ENCODE measurements around the gene POC5.

Gene POC5

DNA sequence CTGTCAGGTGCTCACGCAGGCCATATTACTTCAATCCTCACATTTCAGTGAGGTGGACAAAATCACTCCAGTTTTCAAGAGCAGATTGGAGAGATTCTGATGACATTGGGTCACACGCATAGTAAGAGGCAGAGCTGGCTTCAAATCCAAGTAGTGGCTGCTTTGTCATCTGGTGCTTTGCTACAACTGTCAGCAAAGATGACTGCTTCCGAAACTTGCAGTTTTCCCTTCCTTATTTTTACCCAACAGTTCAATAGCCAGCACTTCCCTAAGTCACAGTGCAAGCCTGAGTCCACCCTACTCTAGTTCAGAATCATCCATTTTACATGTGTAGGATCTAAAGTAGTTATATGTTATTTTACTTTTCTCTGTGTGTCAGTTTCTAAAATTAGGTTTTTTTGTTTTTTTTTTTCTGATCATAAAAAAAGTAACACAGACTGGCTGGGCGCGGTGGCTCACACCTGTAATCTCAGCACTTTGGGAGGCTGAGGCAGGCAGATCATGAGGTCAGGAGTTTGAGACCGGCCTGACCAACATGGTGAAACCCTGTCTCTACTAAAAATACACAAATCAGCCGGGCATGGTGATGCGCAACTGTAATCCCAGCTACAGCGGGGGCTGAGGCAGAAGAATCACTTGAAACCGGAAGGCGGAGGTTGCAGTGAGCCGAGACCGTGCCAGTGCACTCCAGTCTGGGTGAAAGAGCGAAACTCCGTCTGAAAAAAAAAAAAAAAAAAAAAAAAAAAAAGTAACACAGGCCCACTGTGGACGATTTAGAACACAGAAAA, 56.4 kb downstream of the POC5 start:
- no peak overlapping the region for H3K4me3 Mint-ChIP-seq
- H3K27ac Mint-ChIP-seq: no peak overlapping the region
- H3K4me1 Mint-ChIP-seq (ENCODE audit: low read depth): peaks cover 3% of the 10 kb centered on the region
- no peaks in the 10 kb centered on the region for H3K9me3 Mint-ChIP-seq
- H3K27me3 Mint-ChIP-seq: no peaks in the 10 kb centered on the region
- H3K36me3 Mint-ChIP-seq (ENCODE audit: low read depth): no peaks in the 10 kb centered on the region

DNA sequence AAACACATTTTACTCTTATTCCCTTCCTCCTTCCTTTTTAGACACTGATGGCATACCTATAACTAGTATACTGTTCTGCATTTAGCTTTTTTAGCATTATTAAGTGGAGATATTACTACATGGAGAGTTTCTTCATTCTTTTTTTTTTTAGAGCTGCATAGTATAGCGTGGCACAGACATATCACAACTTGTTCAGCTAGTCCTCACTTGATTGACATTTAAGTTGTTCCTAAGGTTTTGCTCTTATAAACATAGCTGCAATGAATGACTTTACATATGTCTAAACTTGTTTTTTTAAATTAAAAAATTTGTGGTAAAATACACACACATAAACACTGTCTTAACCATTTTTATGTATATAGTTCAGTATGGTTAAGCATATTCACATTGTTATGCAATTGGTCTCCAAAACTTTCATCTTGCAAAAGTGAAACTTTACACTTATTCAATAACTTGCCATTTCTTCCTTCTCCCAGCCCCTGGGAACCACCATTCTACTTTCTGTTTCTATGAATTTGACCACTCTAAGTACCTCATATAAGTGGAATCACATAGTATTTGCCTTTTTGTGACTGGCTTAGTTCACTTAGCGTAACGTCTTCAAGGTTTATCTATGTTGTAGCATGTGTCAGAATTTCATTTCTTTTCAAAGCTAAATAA, 57.3 kb downstream of the POC5 start:
- Mint-ChIP-seq H3K27me3 (no peaks in the 10 kb centered on the region), H3K9me3 (no peaks in the 10 kb centered on the region), H3K36me3 (ENCODE audit: low read depth) (no peaks in the 10 kb centered on the region), H3K4me3 (no peak overlapping the region), H3K27ac (no peak overlapping the region), H3K4me1 (ENCODE audit: low read depth) (peaks cover 3% of the 10 kb centered on the region)

DNA sequence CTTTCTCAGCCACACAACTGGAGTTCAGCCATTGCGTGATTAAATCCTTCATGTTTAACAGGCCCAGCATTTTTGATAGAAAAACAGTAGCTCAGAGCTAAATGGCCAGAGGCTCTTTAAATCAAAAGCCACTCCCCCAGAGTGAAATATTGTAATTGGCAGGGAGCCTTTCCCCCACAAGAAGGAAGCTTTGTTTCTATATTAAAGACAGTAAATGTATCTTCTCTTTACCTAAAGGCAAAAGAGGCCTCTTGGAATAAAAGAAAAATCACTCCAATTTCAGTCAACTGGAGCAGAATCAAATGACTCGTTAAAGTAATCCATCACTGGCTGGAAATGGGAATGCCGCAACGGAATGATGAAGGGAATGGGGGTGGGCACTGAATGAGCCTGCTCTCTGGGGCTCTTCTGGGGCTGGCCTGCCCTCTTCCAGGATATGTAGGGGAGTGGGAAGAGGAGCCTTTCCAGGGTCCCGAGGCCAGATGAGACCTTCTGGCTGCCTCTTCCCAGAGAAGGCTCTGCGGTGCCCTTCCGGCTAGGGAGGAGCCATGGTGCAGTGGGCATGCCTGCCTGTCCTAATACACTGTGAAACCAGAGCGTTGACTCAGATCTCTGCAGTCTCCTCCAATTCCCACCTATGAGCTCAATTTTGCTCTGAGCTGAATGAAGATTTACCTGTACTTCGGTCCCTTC, 60.8 kb downstream of the POC5 start:
- H3K9me3 Mint-ChIP-seq: no peaks in the 10 kb centered on the region
- no peak overlapping the region for H3K27ac Mint-ChIP-seq
- H3K27me3 Mint-ChIP-seq: no peaks in the 10 kb centered on the region
- peak overlapping the region; percentile 8 for H3K4me3 Mint-ChIP-seq
- H3K36me3 Mint-ChIP-seq (ENCODE audit: low read depth): no peaks in the 10 kb centered on the region
- H3K4me1 Mint-ChIP-seq (ENCODE audit: low read depth): peaks cover 3% of the 10 kb centered on the region

DNA sequence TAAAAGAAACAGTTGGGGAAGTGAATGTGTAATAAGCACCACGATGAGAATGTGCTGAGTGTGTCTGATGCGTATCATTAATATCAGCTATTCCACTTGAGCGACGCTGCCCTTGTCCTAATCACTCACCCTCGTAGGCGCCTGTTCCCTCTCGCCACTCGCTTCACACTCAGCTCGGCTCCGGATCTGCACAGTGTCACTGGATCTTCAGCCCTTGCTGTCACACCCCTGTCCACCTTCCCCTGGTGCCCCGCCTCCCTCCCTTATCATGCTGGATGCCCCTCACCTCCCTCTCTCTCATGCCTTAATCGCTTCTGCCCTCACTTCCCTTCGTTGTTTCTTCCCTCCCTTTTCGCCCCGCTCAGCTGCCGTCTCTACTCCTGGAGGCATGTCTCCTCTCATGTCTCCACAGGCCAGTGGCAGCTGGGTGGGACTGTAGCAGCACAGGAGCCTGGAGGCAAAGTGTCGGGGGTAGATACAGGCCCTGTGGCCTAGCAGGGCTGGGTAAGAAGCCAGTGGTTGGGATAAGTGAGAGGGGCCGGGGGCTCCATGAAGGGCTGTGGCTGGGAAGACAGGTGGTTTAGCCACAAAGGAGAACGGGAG, 62.4 kb downstream of the POC5 start:
- H3K4me1 Mint-ChIP-seq (ENCODE audit: low read depth): no peaks in the 10 kb centered on the region
- no peak overlapping the region for H3K4me3 Mint-ChIP-seq
- H3K27me3 Mint-ChIP-seq: no peaks in the 10 kb centered on the region
- H3K36me3 Mint-ChIP-seq (ENCODE audit: low read depth): no peaks in the 10 kb centered on the region
- no peaks in the 10 kb centered on the region for H3K9me3 Mint-ChIP-seq
- H3K27ac Mint-ChIP-seq: no peak overlapping the region

DNA sequence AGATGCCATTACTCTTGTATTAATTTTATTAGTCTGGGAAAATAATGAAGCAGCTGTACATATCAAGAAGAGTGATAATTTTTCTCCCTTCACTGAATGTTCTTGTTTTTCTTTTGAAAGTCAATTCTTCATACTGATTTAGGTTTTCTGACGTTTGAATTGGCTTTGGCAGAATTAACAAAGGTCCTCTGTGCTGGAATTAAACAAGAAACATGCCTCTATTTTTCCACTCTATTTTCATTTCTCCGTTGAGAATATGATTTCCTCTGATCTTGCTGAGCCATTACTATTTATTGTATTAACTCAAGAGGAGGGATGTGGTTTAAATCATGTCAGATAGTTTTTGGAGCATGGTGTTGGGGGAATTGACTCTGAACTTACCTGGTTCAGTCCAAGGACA, 63.7 kb downstream of the POC5 start:
- Mint-ChIP-seq H3K27ac (no peak overlapping the region), H3K4me1 (ENCODE audit: low read depth) (no peaks in the 10 kb centered on the region), H3K36me3 (ENCODE audit: low read depth) (no peaks in the 10 kb centered on the region), H3K9me3 (peaks cover 3% of the 10 kb centered on the region), H3K4me3 (no peak overlapping the region), H3K27me3 (no peaks in the 10 kb centered on the region)

DNA sequence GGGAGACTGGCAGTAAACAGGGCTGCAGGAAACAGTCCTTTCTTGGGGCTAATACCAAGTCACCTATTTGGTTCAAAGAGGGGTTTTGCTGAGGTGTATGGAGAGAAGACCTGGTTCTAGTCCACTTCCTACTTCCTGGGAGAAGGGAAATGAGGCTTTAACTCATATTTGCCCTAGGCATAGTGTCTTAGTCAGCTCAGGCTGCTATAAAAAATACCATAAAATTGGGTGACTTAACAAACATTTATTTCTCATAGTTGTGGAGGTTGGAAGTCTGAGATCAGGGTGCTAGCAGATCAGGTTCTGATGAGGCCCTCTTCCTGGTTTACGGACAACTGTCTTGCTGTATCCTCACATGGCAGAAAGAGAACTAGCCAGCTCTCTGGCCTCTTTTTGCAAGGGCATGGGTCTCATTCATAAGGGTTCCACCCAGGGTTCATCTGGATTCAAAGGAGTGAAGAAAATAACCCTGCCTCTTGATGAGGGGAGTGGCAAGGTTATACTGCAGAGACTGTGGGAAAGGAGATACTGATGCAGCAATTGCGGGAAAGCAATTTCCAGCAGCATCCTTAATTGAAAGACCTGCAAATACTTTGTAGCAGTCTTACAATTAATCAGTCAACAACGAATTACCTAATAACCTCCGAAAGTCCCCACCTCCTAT, 65.5 kb downstream of the POC5 start:
- Mint-ChIP-seq H3K9me3 (peaks cover 3% of the 10 kb centered on the region), H3K4me1 (ENCODE audit: low read depth) (no peaks in the 10 kb centered on the region), H3K27me3 (no peaks in the 10 kb centered on the region), H3K27ac (no peak overlapping the region), H3K36me3 (ENCODE audit: low read depth) (no peaks in the 10 kb centered on the region), H3K4me3 (no peak overlapping the region)

GRCh38 chr5:75648712-75649111, 68.5 kb downstream of the POC5 start:
- no peaks in the 10 kb centered on the region for H3K36me3 Mint-ChIP-seq (ENCODE audit: low read depth)
- H3K4me1 Mint-ChIP-seq (ENCODE audit: low read depth): no peaks in the 10 kb centered on the region
- no peak overlapping the region for H3K4me3 Mint-ChIP-seq
- H3K27me3 Mint-ChIP-seq: no peaks in the 10 kb centered on the region
- H3K9me3 Mint-ChIP-seq: peaks cover 3% of the 10 kb centered on the region
- H3K27ac Mint-ChIP-seq: no peak overlapping the region

DNA sequence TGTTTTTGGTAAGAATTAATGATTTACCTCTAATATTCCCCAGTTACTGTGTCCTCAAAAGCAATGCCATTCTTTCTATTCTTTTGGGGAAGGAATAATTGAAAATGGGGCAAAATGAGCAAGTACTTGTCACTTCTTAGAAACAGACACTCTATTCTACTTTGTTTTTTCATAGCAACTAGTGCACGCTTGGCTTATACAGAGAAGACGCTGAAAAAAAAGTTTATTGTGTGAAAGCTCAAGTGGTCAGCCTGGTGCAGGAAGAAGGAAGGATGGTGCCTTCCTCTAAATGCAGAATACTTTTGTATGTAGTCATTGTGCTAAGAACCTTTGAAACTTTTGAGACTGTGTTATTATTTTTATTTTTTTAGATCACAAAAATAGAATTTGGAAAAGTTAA, 76.4 kb downstream of the POC5 start:
- H3K4me3 Mint-ChIP-seq: no peak overlapping the region
- no peaks in the 10 kb centered on the region for H3K27me3 Mint-ChIP-seq
- no peaks in the 10 kb centered on the region for H3K36me3 Mint-ChIP-seq (ENCODE audit: low read depth)
- no peaks in the 10 kb centered on the region for H3K9me3 Mint-ChIP-seq
- no peaks in the 10 kb centered on the region for H3K4me1 Mint-ChIP-seq (ENCODE audit: low read depth)
- no peak overlapping the region for H3K27ac Mint-ChIP-seq

GRCh38 chr5:75640395-75640794, 76.8 kb downstream of the POC5 start:
- H3K27me3 Mint-ChIP-seq: no peaks in the 10 kb centered on the region
- no peaks in the 10 kb centered on the region for H3K4me1 Mint-ChIP-seq (ENCODE audit: low read depth)
- no peak overlapping the region for H3K27ac Mint-ChIP-seq
- H3K36me3 Mint-ChIP-seq (ENCODE audit: low read depth): no peaks in the 10 kb centered on the region
- H3K4me3 Mint-ChIP-seq: no peak overlapping the region
- no peaks in the 10 kb centered on the region for H3K9me3 Mint-ChIP-seq

GRCh38 chr5:75639535-75640311, 77.5 kb downstream of the POC5 start:
- H3K4me1 Mint-ChIP-seq (ENCODE audit: low read depth): no peaks in the 10 kb centered on the region
- no peak overlapping the region for H3K27ac Mint-ChIP-seq
- no peaks in the 10 kb centered on the region for H3K27me3 Mint-ChIP-seq
- H3K9me3 Mint-ChIP-seq: peaks cover 2% of the 10 kb centered on the region
- no peak overlapping the region for H3K4me3 Mint-ChIP-seq
- H3K36me3 Mint-ChIP-seq (ENCODE audit: low read depth): peaks cover 2% of the 10 kb centered on the region

GRCh38 chr5:75637949-75638348, 79.3 kb downstream of the POC5 start:
- Mint-ChIP-seq H3K9me3 (peaks cover 4% of the 10 kb centered on the region), H3K27ac (no peak overlapping the region), H3K4me3 (no peak overlapping the region), H3K27me3 (no peaks in the 10 kb centered on the region), H3K4me1 (ENCODE audit: low read depth) (no peaks in the 10 kb centered on the region), H3K36me3 (ENCODE audit: low read depth) (peaks cover 3% of the 10 kb centered on the region)

DNA sequence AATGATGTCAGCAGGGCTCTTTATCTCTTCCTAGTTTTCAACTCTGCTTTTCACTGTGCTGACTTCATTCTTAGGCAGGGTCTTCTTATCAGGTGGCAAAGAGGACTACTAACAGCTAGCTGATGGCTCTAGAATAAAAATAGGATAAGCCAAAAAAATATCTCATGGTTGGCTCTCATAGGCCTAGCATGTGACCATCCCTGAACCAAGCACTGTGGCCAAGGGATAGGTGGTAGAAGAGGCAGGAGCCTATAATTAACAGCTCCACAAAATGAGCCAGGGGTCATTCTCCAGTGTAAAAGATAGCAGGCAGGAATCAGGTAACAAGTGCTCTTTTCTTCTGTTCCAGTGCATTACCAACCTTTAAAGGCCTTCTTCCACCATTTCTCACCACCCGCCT, 84.9 kb downstream of the POC5 start:
- H3K4me3 Mint-ChIP-seq: no peak overlapping the region
- H3K27ac Mint-ChIP-seq: no peak overlapping the region

GRCh38 chr5:75630875-75631274, 86.4 kb downstream of the POC5 start:
- H3K27ac Mint-ChIP-seq: no peak overlapping the region
- H3K27me3 Mint-ChIP-seq: no peaks in the 10 kb centered on the region
- no peak overlapping the region for H3K4me3 Mint-ChIP-seq
- peaks cover 4% of the 10 kb centered on the region for H3K9me3 Mint-ChIP-seq
- peaks cover 10% of the 10 kb centered on the region for H3K4me1 Mint-ChIP-seq (ENCODE audit: low read depth)
- H3K36me3 Mint-ChIP-seq (ENCODE audit: low read depth): peaks cover 3% of the 10 kb centered on the region

More for the DNA sequence above, 84.9 kb downstream of the POC5 start:
- peaks cover 4% of the 10 kb centered on the region for H3K9me3 Mint-ChIP-seq
- no peaks in the 10 kb centered on the region for H3K27me3 Mint-ChIP-seq
- H3K36me3 Mint-ChIP-seq (ENCODE audit: low read depth): peaks cover 3% of the 10 kb centered on the region
- peaks cover under 1% of the 10 kb centered on the region for H3K4me1 Mint-ChIP-seq (ENCODE audit: low read depth)

DNA sequence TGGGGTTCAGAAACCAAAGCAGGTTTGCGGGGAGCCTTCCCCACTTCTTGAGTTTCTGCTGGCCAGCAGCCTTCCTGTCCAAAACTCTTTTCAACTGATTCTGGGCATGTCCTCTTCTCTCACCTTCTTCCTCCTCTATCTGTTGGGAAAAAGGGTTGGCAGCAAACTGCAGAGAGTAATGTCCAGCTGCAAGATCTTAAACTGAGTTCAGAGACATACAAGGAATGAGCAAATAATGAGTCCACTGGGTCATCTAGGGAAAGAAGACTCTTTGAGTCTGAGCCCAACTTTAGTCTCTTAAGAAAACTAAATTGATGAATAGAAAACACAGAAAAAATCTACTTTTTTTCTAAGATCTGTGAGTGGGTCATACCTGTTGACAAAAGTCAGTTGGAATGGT, 89.4 kb downstream of the POC5 start:
- H3K9me3 Mint-ChIP-seq: no peaks in the 10 kb centered on the region
- H3K27me3 Mint-ChIP-seq: no peaks in the 10 kb centered on the region
- no peak overlapping the region for H3K4me3 Mint-ChIP-seq
- peaks cover 10% of the 10 kb centered on the region for H3K4me1 Mint-ChIP-seq (ENCODE audit: low read depth)
- no peak overlapping the region for H3K27ac Mint-ChIP-seq
- no peaks in the 10 kb centered on the region for H3K36me3 Mint-ChIP-seq (ENCODE audit: low read depth)
